Ecto neural progenitor cell (in vitro differentiated cells): ENCODE results near the gene PRKAR1B.

ENCODE experiments used
- DNase-seq: peaks from one replicate; pipeline ENCODE4 v3.0.0-alpha.2; 2018; ENCODE audit warnings: low spot score

Gene PRKAR1B

GRCh38 chr7:540997-541396, 186.1 kb downstream of the PRKAR1B start:
- no peak for DNase-seq

GRCh38 chr7:540579-540978, 186.5 kb downstream of the PRKAR1B start:
- DNase-seq = no peak

- no peak for DNase-seq
These were observed 187.2 kb downstream of the PRKAR1B start for GRCh38 chr7:539731-540411.

- DNase-seq = no peak
These were observed 188.1 kb downstream of the PRKAR1B start for GRCh38 chr7:538764-539685.

- no peak for DNase-seq
These were observed 189.0 kb downstream of the PRKAR1B start for GRCh38 chr7:537911-538634.

- no peak for DNase-seq
These were observed 190.8 kb downstream of the PRKAR1B start for GRCh38 chr7:536231-536630.

GRCh38 chr7:534959-535358, 192.1 kb downstream of the PRKAR1B start:
- no peak for DNase-seq

GRCh38 chr7:534075-534474, 193.0 kb downstream of the PRKAR1B start:
- DNase-seq = no peak

- DNase-seq = no peak
These were observed 193.8 kb downstream of the PRKAR1B start for GRCh38 chr7:533266-533665.

GRCh38 chr7:532379-533143, 194.5 kb downstream of the PRKAR1B start:
- DNase-seq = no peak

GRCh38 chr7:531777-532176, 195.3 kb downstream of the PRKAR1B start:
- no peak for DNase-seq

GRCh38 chr7:528451-528850, 198.6 kb downstream of the PRKAR1B start:
- no peak for DNase-seq

GRCh38 chr7:527723-528122, 199.4 kb downstream of the PRKAR1B start:
- no peak for DNase-seq

GRCh38 chr7:526460-527034, 200.5 kb downstream of the PRKAR1B start:
- DNase-seq = no peak

- no peak for DNase-seq
These were observed 201.3 kb downstream of the PRKAR1B start for GRCh38 chr7:525740-526139.

- DNase-seq = no peak
These were observed 202.3 kb downstream of the PRKAR1B start for GRCh38 chr7:524800-525199.

GRCh38 chr7:523347-524336, 203.4 kb downstream of the PRKAR1B start:
- DNase-seq = no peak

GRCh38 chr7:522951-523314, 204.1 kb downstream of the PRKAR1B start:
- no peak for DNase-seq

- no peak for DNase-seq
These were observed 204.8 kb downstream of the PRKAR1B start for GRCh38 chr7:522071-522950.
